IMR-90 (cell line): ENCODE measurements around the gene UPK2. TPM values are rescaled to one million over a fixed set of nuclear protein-coding genes. Genes with fewer than 3 reads are reported as not detected.

Source experiments
- ATAC-seq: fragments of 200-7000 bp; cut with Tn5 transposase; 2 replicates; pipeline ENCODE4 v1.9.1; 2020; ENCODE audit warnings: low read depth, mild to moderate bottlenecking, moderate library complexity
- BruUV-seq: library from RNA; stranded (reverse); fragments of 400-500 nt; replicated peaks from 2 replicates; lab custom pipeline; 2021; lab: Mats Ljungman, UMichigan
- CTCF ChIA-PET: fragments of 300-600 bp; formaldehyde crosslinking; extraction: SDS; loops from one replicate; lab custom pipeline; 2021; ENCODE audit warnings: antibody characterized with exemption; lab: Yijun Ruan, JAX
- POLR2A ChIA-PET: fragments of 300-600 bp; sonication (Branson Sonifier 250); formaldehyde crosslinking; loops from one replicate; lab custom pipeline; 2022; ENCODE audit warnings: antibody characterized with exemption; ENCODE audit not compliant: unreplicated experiment; lab: Charles Lee
- DNase-seq: peaks from one replicate; pipeline ENCODE4 v3.0.0; 2013
- H2AFZ ChIP-seq: replicated peaks from 2 replicates; pipeline ENCODE3; 2013; ENCODE audit warnings: low read length, mild to moderate bottlenecking; ENCODE audit not compliant: poor library complexity
- H2AK5ac ChIP-seq: 2 replicates; pipeline ENCODE4 v1.6.1; 2013; ENCODE audit warnings: low read depth, low read length, inconsistent platforms
- H2AK9ac ChIP-seq: replicated peaks from 2 replicates; pipeline ENCODE3; 2013; ENCODE audit warnings: mild to moderate bottlenecking, low read depth, low read length, moderate library complexity; ENCODE audit not compliant: poor library complexity
- H2BK120ac ChIP-seq: 2 replicates; pipeline ENCODE4 v1.6.1; 2013; ENCODE audit warnings: low read depth, low read length, inconsistent platforms
- H2BK15ac ChIP-seq: 3 replicates; pipeline ENCODE4 v1.6.1; 2013; ENCODE audit warnings: low read depth, low read length, inconsistent platforms
- H2BK20ac ChIP-seq: 2 replicates; pipeline ENCODE4 v1.6.1; 2013; ENCODE audit warnings: low read depth, mild to moderate bottlenecking, inconsistent platforms, low read length, moderate library complexity
- H2BK5ac ChIP-seq: 2 replicates; pipeline ENCODE4 v1.6.1; 2013; ENCODE audit warnings: mild to moderate bottlenecking, low read depth, low read length, inconsistent platforms; ENCODE audit not compliant: poor library complexity, severe bottlenecking
- H3K14ac ChIP-seq: replicated peaks from 2 replicates; pipeline ENCODE4 v1.6.1; 2013; ENCODE audit warnings: low read depth, low read length, inconsistent platforms
- H3K18ac ChIP-seq: 2 replicates; pipeline ENCODE4 v1.6.1; 2013; ENCODE audit warnings: low read depth, low read length, control low read depth
- H3K23ac ChIP-seq: 2 replicates; pipeline ENCODE4 v1.6.1; 2013; ENCODE audit warnings: low read depth, low read length, inconsistent platforms
- H3K27ac ChIP-seq: 2 replicates; pipeline ENCODE4 v1.5.1; 2013; ENCODE audit warnings: mild to moderate bottlenecking, control low read depth, low read length; ENCODE audit not compliant: insufficient read depth
- H3K27me3 ChIP-seq: 2 replicates; pipeline ENCODE4 v1.6.1; 2013; ENCODE audit warnings: low read length; ENCODE audit not compliant: control insufficient read depth, insufficient read depth
- H3K36me3 ChIP-seq: 2 replicates; pipeline ENCODE4 v1.6.1; 2013; ENCODE audit warnings: low read length, mixed read lengths; ENCODE audit not compliant: control insufficient read depth, insufficient read depth
- H3K4ac ChIP-seq: 2 replicates; pipeline ENCODE4 v1.6.1; 2013; ENCODE audit warnings: low read depth, low read length, inconsistent platforms
- H3K4me1 ChIP-seq: 2 replicates; pipeline ENCODE4 v1.6.1; 2013; ENCODE audit warnings: low read length, mixed read lengths; ENCODE audit not compliant: control insufficient read depth, insufficient read depth
- H3K4me2 ChIP-seq: 2 replicates; pipeline ENCODE4 v1.6.1; 2013; ENCODE audit warnings: low read depth, mild to moderate bottlenecking, control low read depth, low read length, moderate library complexity
- H3K4me3 ChIP-seq: 2 replicates; pipeline ENCODE4 v1.5.1; 2013; ENCODE audit warnings: low read depth, mild to moderate bottlenecking, control low read depth, low read length, moderate library complexity; ENCODE audit not compliant: insufficient read depth
- H3K56ac ChIP-seq: 2 replicates; pipeline ENCODE4 v1.6.1; 2013; ENCODE audit warnings: low read length, inconsistent platforms; ENCODE audit not compliant: insufficient read depth; ENCODE audit errors: extremely low read depth
- H3K79me1 ChIP-seq, 2 experiments: 2 replicates each; pipeline ENCODE4 v1.6.1; 2013; ENCODE audit warnings: low read length in 2 of 2, inconsistent platforms in 1 of 2, low read depth in 1 of 2
- H3K9ac ChIP-seq: 2 replicates; pipeline ENCODE4 v1.6.1; 2013; ENCODE audit warnings: low read depth, low read length, control low read depth
- H3K9me1 ChIP-seq: 2 replicates; pipeline ENCODE4 v1.6.1; 2013; ENCODE audit warnings: low read length, inconsistent platforms; ENCODE audit not compliant: insufficient read depth
- H3K9me3 ChIP-seq: 2 replicates; pipeline ENCODE4 v1.6.1; 2013; ENCODE audit warnings: low read length; ENCODE audit not compliant: control insufficient read depth, insufficient read depth
- H4K20me1 ChIP-seq: 2 replicates; pipeline ENCODE4 v1.6.1; 2013; ENCODE audit warnings: low read length, inconsistent platforms; ENCODE audit not compliant: insufficient read depth
- H4K5ac ChIP-seq: 2 replicates; pipeline ENCODE4 v1.6.1; 2013; ENCODE audit warnings: mild to moderate bottlenecking, low read depth, low read length, control low read depth
- H4K8ac ChIP-seq, 2 experiments: 2 replicates each; pipeline ENCODE4 v1.6.1; 2013; ENCODE audit warnings: low read depth in 2 of 2, low read length in 2 of 2, control low read depth in 1 of 2, inconsistent platforms in 1 of 2
- H4K91ac ChIP-seq: 2 replicates; pipeline ENCODE4 v1.6.1; 2013; ENCODE audit warnings: low read depth, low read length, inconsistent platforms; ENCODE audit not compliant: insufficient read depth
- BHLHE40 ChIP-seq: fragments of 150-350 bp; IDR thresholded peaks from 2 replicates; pipeline ENCODE4 v1.6.1; 2016; ENCODE audit warnings: mild to moderate bottlenecking, low read depth, low read length
- CHD1 ChIP-seq: IDR thresholded peaks from 2 replicates; pipeline ENCODE4 v1.6.1; 2012; ENCODE audit warnings: low read depth, low read length, improper control_type of control experiment
- CTCF ChIP-seq: conservative IDR thresholded peaks from 2 replicates; pipeline ENCODE4 v1.5.1; 2012; ENCODE audit warnings: mild to moderate bottlenecking, low read depth, low read length, improper control_type of control experiment
- ELK1 ChIP-seq: fragments of 150-350 bp; IDR thresholded peaks from 2 replicates; pipeline ENCODE4 v1.6.1; 2016; ENCODE audit warnings: low read depth, mild to moderate bottlenecking, low read length, moderate library complexity, borderline replicate concordance
- FOS ChIP-seq: fragments of 150-350 bp; IDR thresholded peaks from 2 replicates; pipeline ENCODE4 v1.6.1; 2016; ENCODE audit warnings: low read depth, low read length
- MAFK ChIP-seq: IDR thresholded peaks from 2 replicates; pipeline ENCODE4 v1.6.1; 2012; ENCODE audit warnings: low read depth, low read length, improper control_type of control experiment
- MAZ ChIP-seq: IDR thresholded peaks from 2 replicates; pipeline ENCODE4 v1.6.1; 2012; ENCODE audit warnings: low read depth, mild to moderate bottlenecking, low read length, improper control_type of control experiment, moderate library complexity, borderline replicate concordance
- MXI1 ChIP-seq: IDR thresholded peaks from 2 replicates; pipeline ENCODE4 v1.6.1; 2012; ENCODE audit warnings: low read depth, mild to moderate bottlenecking, low read length, moderate library complexity, borderline replicate concordance
- NFE2L2 ChIP-seq: fragments of 150-350 bp; IDR thresholded peaks from 2 replicates; pipeline ENCODE4 v1.6.1; 2016; ENCODE audit warnings: low read depth, mild to moderate bottlenecking, low read length
- POLR2A ChIP-seq: IDR thresholded peaks from 2 replicates; pipeline ENCODE4 v1.6.1; 2012; ENCODE audit warnings: mild to moderate bottlenecking, low read depth, low read length
- RFX5 ChIP-seq: IDR thresholded peaks from 2 replicates; pipeline ENCODE4 v1.8.0; 2012; ENCODE audit warnings: low read depth, mild to moderate bottlenecking, low read length, moderate library complexity
- USF2 ChIP-seq: fragments of 150-350 bp; IDR thresholded peaks from 2 replicates; pipeline ENCODE4 v1.6.1; 2017; ENCODE audit warnings: mild to moderate bottlenecking, antibody characterized with exemption, low read length, low read depth
- WGBS, 2 experiments: methylation state at CpG; one replicate each; pipeline versions ENCODE4 v1.1.5 to v1.1.7; 2013; ENCODE audit warnings: missing lambda C conversion rate in 2 of 2; ENCODE audit not compliant: insufficient read length in 1 of 2; ENCODE audit errors: extremely low coverage in 2 of 2; 5-methylcytosine and 5-hydroxymethylcytosine counted together
- dilution Hi-C: fragments of 300-500 bp; cut with HindIII; formaldehyde crosslinking; loops from one replicate; pipeline ENCODE4 v1.14.3; 2018; ENCODE audit warnings: low sequenced_read_pairs; ENCODE audit not compliant: unreplicated experiment
- in situ Hi-C: fragments of 300-500 bp; cut with MboI; formaldehyde crosslinking; loops from 3 replicates; pipeline ENCODE4 v1.14.3; 2019; ENCODE audit warnings: low sequenced_read_pairs, inconsistent platforms, mixed read lengths
- intact Hi-C: fragments of 100-400 bp; cut with micrococcal nuclease; formaldehyde crosslinking; loops from 2 replicates; pipeline ENCODE4 v1.10.0; 2022
- polyA plus RNA-seq, 3 experiments: library from polyadenylated mRNA; depleted of rRNA; stranded (reverse); fragments of >200 nt; gene quantifications; 2 replicates each; pipeline ENCODE4 v1.2.3, GENCODE V29; 2012; ENCODE audit warnings: low replicate concordance in 1 of 3
- total RNA-seq: library from RNA; depleted of rRNA; stranded (reverse); fragments of >200 nt; gene quantifications from 2 replicates; pipeline ENCODE4 v1.2.3, GENCODE V29; 2012

Gene UPK2
- total and polyA plus RNA-seq, 2 of the 4 experiments (the other 2 are of a cell fraction) = 0.26 TPM; not detected in 1

- Histone ChIP-seq H3K4me1 (no peaks in the 10 kb centered on the region), H4K91ac (no peak overlapping the region), H3K4me3 (no peak overlapping the region), H3K9ac (no peak overlapping the region), H3K27me3 (peaks cover 32% of the 10 kb centered on the region), H4K20me1 (no peaks in the 10 kb centered on the region), H3K4me2 (no peak overlapping the region), H2AK5ac (no peak overlapping the region), H4K8ac (no peak overlapping the region), H3K27ac (no peak overlapping the region), H4K5ac (no peak overlapping the region), H2BK20ac (no peak overlapping the region), H2BK5ac (no peak overlapping the region), H3K36me3 (no peaks in the 10 kb centered on the region), H2AK9ac (no peak overlapping the region), H3K79me1 (no peaks in the 10 kb centered on the region), H3K56ac (no peak overlapping the region), H2AFZ (no peak overlapping the region), H3K23ac (no peak overlapping the region), H2BK120ac (no peak overlapping the region), H3K18ac (no peak overlapping the region), H3K9me3 (no peaks in the 10 kb centered on the region), H3K4ac (no peak overlapping the region), H3K9me1 (no peaks in the 10 kb centered on the region), H3K14ac (no peak overlapping the region), H2BK15ac (no peak overlapping the region)
- WGBS, 2 experiments = no CpG with 5 or more reads among the region's 5 CpGs
- BruUV-seq = no TSS peak
- ChIA-PET POLR2A (no interaction called here), CTCF (no interaction called here)
- in situ Hi-C loops (no loop called here), intact Hi-C loops (no loop called here), dilution Hi-C loops (no loop called here)
- TF ChIP-seq ELK1 (no peak), BHLHE40 (no peak), NFE2L2 (no peak), MAZ (no peak), CTCF (no peak), RFX5 (no peak), MXI1 (no peak), MAFK (no peak), CHD1 (no peak), FOS (no peak), USF2 (no peak), POLR2A (no peak)
- DNase-seq = no peak
- no peak for ATAC-seq
Measured at GRCh38 chr11:118961189-118961588, 5.1 kb downstream of the UPK2 start.
